ENCODE data around the gene EML1.

EML1 gene

GRCh38 chr14:99829450-99829849, 36.2 kb downstream of the EML1 start:
- DNase-seq (ENCODE audit: low read depth in 2 of 2): no peak

- DNase-seq (ENCODE audit: low read depth in 2 of 2): no peak
These were observed 38.1 kb downstream of the EML1 start for GRCh38 chr14:99831303-99831702.

- DNase-seq (ENCODE audit: low read depth in 2 of 2): no peak
These were observed 38.9 kb downstream of the EML1 start for GRCh38 chr14:99831903-99832685.

- no peak for DNase-seq (ENCODE audit: low read depth in 2 of 2)
These were observed 44.6 kb downstream of the EML1 start for GRCh38 chr14:99837822-99838221.

GRCh38 chr14:99838639-99839134, 45.5 kb downstream of the EML1 start:
- no peak for DNase-seq (ENCODE audit: low read depth in 2 of 2)

GRCh38 chr14:99839696-99840095, 46.5 kb downstream of the EML1 start:
- no peak for DNase-seq (ENCODE audit: low read depth in 2 of 2)

- DNase-seq (ENCODE audit: low read depth in 2 of 2): no peak
These were observed 47.1 kb downstream of the EML1 start for GRCh38 chr14:99840265-99840664.

- no peak for DNase-seq (ENCODE audit: low read depth in 2 of 2)
These were observed 47.6 kb downstream of the EML1 start for GRCh38 chr14:99840774-99841305.

GRCh38 chr14:99841436-99842071, 48.3 kb downstream of the EML1 start:
- DNase-seq (ENCODE audit: low read depth in 2 of 2): no peak

GRCh38 chr14:99842141-99842540, 48.9 kb downstream of the EML1 start:
- DNase-seq (ENCODE audit: low read depth in 2 of 2): no peak

- no peak for DNase-seq (ENCODE audit: low read depth in 2 of 2)
These were observed 53.6 kb downstream of the EML1 start for GRCh38 chr14:99846808-99847207.

- no peak for DNase-seq (ENCODE audit: low read depth in 2 of 2)
These were observed 57.5 kb downstream of the EML1 start for GRCh38 chr14:99850709-99851108.

- DNase-seq (ENCODE audit: low read depth in 2 of 2): no peak
These were observed 59.4 kb downstream of the EML1 start for GRCh38 chr14:99852578-99852977.

GRCh38 chr14:99853206-99853605, 60.0 kb downstream of the EML1 start:
- DNase-seq (ENCODE audit: low read depth in 2 of 2): no peak

GRCh38 chr14:99854831-99855230, 61.6 kb downstream of the EML1 start:
- no peak for DNase-seq (ENCODE audit: low read depth in 2 of 2)

- no peak for DNase-seq (ENCODE audit: low read depth in 2 of 2)
These were observed 62.1 kb downstream of the EML1 start for GRCh38 chr14:99855271-99855670.

- DNase-seq (ENCODE audit: low read depth in 2 of 2): no peak
These were observed 64.3 kb downstream of the EML1 start for GRCh38 chr14:99857551-99857950.

GRCh38 chr14:99860219-99860618, 67.0 kb downstream of the EML1 start:
- no peak for DNase-seq (ENCODE audit: low read depth in 2 of 2)

- DNase-seq (ENCODE audit: low read depth in 2 of 2): no peak
These were observed 68.9 kb downstream of the EML1 start for GRCh38 chr14:99862136-99862535.

GRCh38 chr14:99863059-99863458, 69.8 kb downstream of the EML1 start:
- DNase-seq (ENCODE audit: low read depth in 2 of 2): no peak

GRCh38 chr14:99865408-99865807, 72.2 kb downstream of the EML1 start:
- no peak for DNase-seq (ENCODE audit: low read depth in 2 of 2)

GRCh38 chr14:99870617-99871016, 77.4 kb downstream of the EML1 start:
- no peak for DNase-seq (ENCODE audit: low read depth in 2 of 2)

- DNase-seq (ENCODE audit: low read depth in 2 of 2): no peak
These were observed 78.6 kb downstream of the EML1 start for GRCh38 chr14:99871771-99872170.
